ENCODE measurements around the gene MZF1. TPM values are rescaled to one million over a fixed set of nuclear protein-coding genes. Genes with fewer than 3 reads are reported as not detected.
A peak's percentile ranks its signal among the peaks of the same experiment; 100 is the strongest.

MZF1 gene
- total RNA-seq, 3 donors from 2014 or later = 30.4 to 43.3 (median 36.1) TPM

DNA sequence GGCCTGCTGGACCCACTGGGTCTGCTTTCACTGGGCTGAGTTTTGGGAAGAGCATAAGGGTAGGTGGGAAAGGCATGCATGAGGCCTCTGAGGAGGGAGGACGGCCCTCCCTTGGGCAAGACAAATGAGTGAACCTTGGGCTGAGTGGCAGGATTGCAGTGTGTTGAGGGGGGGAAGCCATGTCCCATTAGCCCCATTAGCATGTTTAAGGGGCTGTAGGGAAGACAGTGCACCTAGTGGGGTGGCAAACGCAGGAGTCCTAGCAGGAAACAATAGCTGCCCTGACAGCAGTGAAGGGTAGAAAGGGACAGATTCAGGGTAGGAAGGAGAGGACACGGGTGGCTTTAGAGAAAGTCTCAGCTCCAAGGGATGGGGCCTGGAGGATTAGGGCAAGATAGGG is 50.4 kb downstream of the MZF1 start:
- H3K9me3 ChIP-seq = no peaks in the 10 kb centered on the region
- no peaks in the 10 kb centered on the region for H3K36me3 ChIP-seq (ENCODE audit: low read depth)
- DNase-seq (no peak), ATAC-seq (no peak)
- no peak overlapping the region for H3K4me3 ChIP-seq
- intact Hi-C loops (cut with DNase I, micrococcal nuclease) = no loop called here
- TF ChIP-seq, protein P1, sequence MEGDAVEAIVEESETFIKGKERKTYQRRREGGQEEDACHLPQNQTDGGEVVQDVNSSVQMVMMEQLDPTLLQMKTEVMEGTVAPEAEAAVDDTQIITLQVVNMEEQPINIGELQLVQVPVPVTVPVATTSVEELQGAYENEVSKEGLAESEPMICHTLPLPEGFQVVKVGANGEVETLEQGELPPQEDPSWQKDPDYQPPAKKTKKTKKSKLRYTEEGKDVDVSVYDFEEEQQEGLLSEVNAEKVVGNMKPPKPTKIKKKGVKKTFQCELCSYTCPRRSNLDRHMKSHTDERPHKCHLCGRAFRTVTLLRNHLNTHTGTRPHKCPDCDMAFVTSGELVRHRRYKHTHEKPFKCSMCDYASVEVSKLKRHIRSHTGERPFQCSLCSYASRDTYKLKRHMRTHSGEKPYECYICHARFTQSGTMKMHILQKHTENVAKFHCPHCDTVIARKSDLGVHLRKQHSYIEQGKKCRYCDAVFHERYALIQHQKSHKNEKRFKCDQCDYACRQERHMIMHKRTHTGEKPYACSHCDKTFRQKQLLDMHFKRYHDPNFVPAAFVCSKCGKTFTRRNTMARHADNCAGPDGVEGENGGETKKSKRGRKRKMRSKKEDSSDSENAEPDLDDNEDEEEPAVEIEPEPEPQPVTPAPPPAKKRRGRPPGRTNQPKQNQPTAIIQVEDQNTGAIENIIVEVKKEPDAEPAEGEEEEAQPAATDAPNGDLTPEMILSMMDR (IDR thresholded peaks at IDR 0.05) = no peak
- peaks cover 16% of the 10 kb centered on the region for H3K4me1 ChIP-seq (ENCODE audit: low read depth)

DNA sequence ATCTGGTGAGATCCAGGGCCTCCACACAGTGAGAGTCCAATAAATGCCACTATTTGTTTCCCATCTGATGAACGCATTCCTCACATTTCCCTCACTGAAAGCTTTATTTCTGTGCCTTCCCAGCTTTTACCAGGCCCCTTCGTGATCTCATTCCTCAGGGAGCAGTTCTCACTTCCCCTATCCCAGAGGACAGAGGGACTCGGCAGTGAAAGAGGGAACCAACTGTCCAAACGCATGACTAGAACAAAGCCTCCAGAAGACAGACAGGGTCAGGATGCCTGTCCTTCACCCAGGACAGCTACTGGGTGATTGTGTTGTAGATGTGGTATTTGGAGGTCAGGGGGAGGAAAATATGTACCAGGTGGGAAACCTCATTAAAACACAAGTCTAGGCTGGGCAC is 51.5 kb downstream of the MZF1 start:
- Histone ChIP-seq H3K4me3 (no peak overlapping the region), H3K9me3 (no peaks in the 10 kb centered on the region), H3K4me1 (ENCODE audit: low read depth) (peaks cover 21% of the 10 kb centered on the region), H3K36me3 (ENCODE audit: low read depth) (no peaks in the 10 kb centered on the region)
- TF ChIP-seq, protein P1 (IDR thresholded peaks at IDR 0.05) = no peak
- intact Hi-C loops (cut with DNase I, micrococcal nuclease) = no loop called here
- DNase-seq (no peak), ATAC-seq (no peak)

DNA sequence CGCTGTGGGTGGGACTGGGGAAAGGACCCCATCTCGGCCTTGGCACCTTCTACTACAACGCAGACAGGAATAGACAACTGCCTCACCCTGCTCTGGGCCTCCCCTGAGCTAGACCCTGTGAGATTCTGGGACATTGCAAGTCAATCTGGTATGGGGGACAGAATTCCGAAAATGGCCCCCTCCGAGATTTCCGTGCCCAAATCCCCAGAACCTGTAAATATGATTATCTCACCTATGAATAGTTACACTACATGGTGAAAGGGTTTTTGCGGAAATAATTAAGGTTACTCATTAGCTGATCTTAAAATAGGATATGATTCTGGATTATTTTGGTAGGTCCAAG is 52.9 kb downstream of the MZF1 start:
- no peaks in the 10 kb centered on the region for H3K36me3 ChIP-seq (ENCODE audit: low read depth)
- no peaks in the 10 kb centered on the region for H3K9me3 ChIP-seq
- peak overlapping the region; percentile 43 for H3K4me3 ChIP-seq
- intact Hi-C loops (cut with DNase I, micrococcal nuclease) = no loop called here
- ATAC-seq = no peak
- TF ChIP-seq, protein P1 (IDR thresholded peaks at IDR 0.05) = no peak
- no peak for DNase-seq
- H3K4me1 ChIP-seq (ENCODE audit: low read depth) = peaks cover 21% of the 10 kb centered on the region

GRCh38 chr19:58519355-58520256 is 53.5 kb downstream of the MZF1 start, which contains the start of gene ZBTB45:
Gene ZBTB45, minus strand, starts transcription at chr19:58519810. Its CDS starts 2,137 bp downstream, at chr19:58517673.
- DNase-seq (peak; percentile 91 to 96 (median 94)), ATAC-seq (peak; percentile 87)
- Histone ChIP-seq H3K4me1 (ENCODE audit: low read depth) (peaks cover 23% of the 10 kb centered on the region), H3K36me3 (ENCODE audit: low read depth) (no peaks in the 10 kb centered on the region), H3K9me3 (no peaks in the 10 kb centered on the region), H3K4me3 (peak within 1 kb of the TSS; percentile 43)
- TF ChIP-seq, protein P1 (IDR thresholded peaks at IDR 0.05) = peak; percentile 63
- intact Hi-C loops (cut with DNase I, micrococcal nuclease) = no loop called here

DNA sequence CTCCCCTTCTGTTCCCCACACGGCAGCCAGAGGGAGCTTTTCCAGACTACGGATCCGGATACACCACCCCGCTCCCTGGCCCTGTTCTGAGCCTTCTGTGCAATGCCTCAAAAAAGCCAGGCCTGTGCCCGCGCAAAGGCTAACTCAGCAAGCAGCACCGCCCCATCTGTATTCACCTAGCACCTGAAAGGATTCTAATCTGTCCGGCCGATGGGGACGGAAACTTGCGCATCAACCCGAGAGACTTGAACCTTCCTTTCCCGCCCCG is 54.1 kb downstream of the MZF1 start:
- Histone ChIP-seq H3K4me3 (peak overlapping the region; percentile 43), H3K9me3 (no peaks in the 10 kb centered on the region), H3K4me1 (ENCODE audit: low read depth) (peaks cover 28% of the 10 kb centered on the region), H3K36me3 (ENCODE audit: low read depth) (no peaks in the 10 kb centered on the region)
- DNase-seq (peak; percentile 67 to 75 (median 74)), ATAC-seq (peak; percentile 55)
- TF ChIP-seq, protein P1 (IDR thresholded peaks at IDR 0.05) = peak; percentile 32
- intact Hi-C loops (cut with DNase I, micrococcal nuclease) = no loop called here
